Mammary epithelial cell (primary cell): Measurements from ENCODE around the gene ZKSCAN2.

Experiments
- CTCF ChIP-seq, 2 donors: IDR thresholded peaks in 1 of 2; conservative IDR thresholded peaks in 1 of 2; 2 replicates each; pipeline ENCODE4 v1.5.1; 2011 to 2012; ENCODE audit warnings: inconsistent platforms in 2 of 2, low read length in 2 of 2, mild to moderate bottlenecking in 2 of 2, control low read depth in 1 of 2, low read depth in 1 of 2; ENCODE audit not compliant: insufficient read depth in 1 of 2; ENCODE audit errors: extremely low read depth in 1 of 2
- EZH2 ChIP-seq: IDR thresholded peaks from 2 replicates; pipeline ENCODE4 v1.6.1; 2012; ENCODE audit warnings: low read length, inconsistent platforms, borderline replicate concordance

GRCh38 chr16:25291580-25291979 lies 33.9 kb upstream of the ZKSCAN2 start:
- no peak for TF ChIP-seq EZH2
- no peak for TF ChIP-seq CTCF (conservative IDR thresholded peaks at IDR 0.05 in 1 of 2, IDR thresholded peaks at IDR 0.05 in 1 of 2; ENCODE audit: extremely low read depth in 1 of 2, insufficient read depth in 1 of 2, low read depth in 1 of 2, low read length in 2 of 2)
